GM23338 (cell line): ENCODE measurements around the gene SLC29A2. TPM values are rescaled to one million over a fixed set of nuclear protein-coding genes. Genes with fewer than 3 reads are reported as not detected.
A peak's percentile ranks its signal among the peaks of the same experiment; 100 is the strongest.

Experiments used
- ATAC-seq: fragments of 200-7000 bp; cut with Tn5 transposase; 3 replicates; pipeline ENCODE4 v1.9.1; 2020
- DNase-seq: peaks from one replicate; pipeline ENCODE4 v3.0.0-alpha.2; 2015; ENCODE audit warnings: low spot score
- H2AFZ ChIP-seq: fragments of 200-600 bp; sonication (generic); 2 replicates; pipeline ENCODE4 v1.8.0; 2016; ENCODE audit warnings: antibody characterized with exemption, mild to moderate bottlenecking, moderate library complexity
- H3F3A ChIP-seq: fragments of 200-600 bp; sonication (generic); replicated peaks from 2 replicates; pipeline ENCODE4 v1.8.0; 2017; ENCODE audit warnings: antibody characterized with exemption, mixed run types, low read depth
- H3K27ac ChIP-seq: fragments of 200-600 bp; sonication (generic); 2 replicates; pipeline ENCODE4 v1.6.1; 2016; ENCODE audit warnings: low read depth
- H3K27me3 ChIP-seq: fragments of 200-600 bp; sonication (generic); 2 replicates; pipeline ENCODE4 v1.8.0; 2016; ENCODE audit warnings: mild to moderate bottlenecking, mixed run types, moderate library complexity; ENCODE audit not compliant: insufficient read depth
- H3K36me3 ChIP-seq: fragments of 200-600 bp; sonication (generic); 2 replicates; pipeline ENCODE4 v1.8.0; 2016; ENCODE audit warnings: mild to moderate bottlenecking; ENCODE audit not compliant: insufficient read depth
- H3K4me1 ChIP-seq: fragments of 200-600 bp; sonication (generic); 2 replicates; pipeline ENCODE4 v1.8.0; 2016; ENCODE audit warnings: mild to moderate bottlenecking, moderate library complexity; ENCODE audit not compliant: insufficient read depth
- H3K4me2 ChIP-seq: fragments of 200-600 bp; sonication (generic); 2 replicates; pipeline ENCODE4 v1.7.1; 2017; ENCODE audit warnings: mixed run types
- H3K4me3 ChIP-seq: fragments of 200-600 bp; sonication (generic); 2 replicates; pipeline ENCODE4 v1.6.1; 2016; ENCODE audit warnings: mixed run types
- H3K79me2 ChIP-seq: fragments of 200-600 bp; sonication (generic); replicated peaks from 2 replicates; pipeline ENCODE4 v1.8.0; 2017; ENCODE audit warnings: mild to moderate bottlenecking; ENCODE audit not compliant: insufficient read depth
- H3K9me2 ChIP-seq: fragments of 200-600 bp; sonication (generic); 2 replicates; pipeline ENCODE4 v1.8.0; 2017; ENCODE audit not compliant: insufficient read depth
- H4K20me1 ChIP-seq: fragments of 200-600 bp; sonication (generic); replicated peaks from 2 replicates; pipeline ENCODE4 v1.8.0; 2017; ENCODE audit warnings: mild to moderate bottlenecking; ENCODE audit not compliant: insufficient read depth
- H3K27ac Mint-ChIP-seq: 2 replicates; pipeline ENCODE4 v1.8.0; 2020; ENCODE audit warnings: inconsistent platforms, mild to moderate bottlenecking, moderate library complexity, mixed read lengths
- H3K27me3 Mint-ChIP-seq: 3 replicates; pipeline ENCODE4 v1.8.0; 2022; ENCODE audit warnings: low read depth, mild to moderate bottlenecking, moderate library complexity, mixed read lengths, inconsistent platforms; ENCODE audit not compliant: insufficient read depth, poor library complexity
- H3K36me3 Mint-ChIP-seq: 3 replicates; pipeline ENCODE4 v1.8.0; 2021; ENCODE audit warnings: low read depth, mild to moderate bottlenecking, inconsistent platforms, moderate library complexity, mixed read lengths
- H3K4me1 Mint-ChIP-seq: 3 replicates; pipeline ENCODE4 v1.8.0; 2020; ENCODE audit warnings: mild to moderate bottlenecking, inconsistent platforms, mixed read lengths
- H3K4me3 Mint-ChIP-seq: 3 replicates; pipeline ENCODE4 v1.8.0; 2021; ENCODE audit warnings: moderate library complexity, mild to moderate bottlenecking, inconsistent platforms, mixed read lengths
- H3K9me3 Mint-ChIP-seq: 3 replicates; pipeline ENCODE4 v1.8.0; 2020; ENCODE audit warnings: moderate library complexity, mild to moderate bottlenecking, inconsistent platforms, mixed read lengths
- ETS1 ChIP-seq: IDR thresholded peaks from 2 replicates; pipeline ENCODE4 v1.6.1; 2016; ENCODE audit warnings: antibody characterized with exemption
- EZH2 ChIP-seq: fragments of 200-600 bp; sonication (generic); IDR thresholded peaks from one replicate; pipeline ENCODE4 v1.8.0; 2017; ENCODE audit warnings: antibody characterized with exemption, mild to moderate bottlenecking, low read depth; ENCODE audit not compliant: unreplicated experiment
- JUNB ChIP-seq: IDR thresholded peaks from one replicate; pipeline ENCODE4 v1.6.1; 2016; ENCODE audit warnings: antibody characterized with exemption; ENCODE audit not compliant: unreplicated experiment
- NANOG ChIP-seq: IDR thresholded peaks from 2 replicates; pipeline ENCODE4 v1.6.1; 2016; ENCODE audit warnings: antibody characterized with exemption, borderline replicate concordance
- REST ChIP-seq: IDR thresholded peaks from one replicate; pipeline ENCODE4 v1.6.1; 2018; ENCODE audit warnings: antibody characterized with exemption; ENCODE audit not compliant: unreplicated experiment
- ZNF114 ChIP-seq: fragments of 250-450 bp; sonication (Bioruptor Pico); IDR thresholded peaks from 2 replicates; pipeline ENCODE4 v1.5.0; 2020; ENCODE audit warnings: mild to moderate bottlenecking, moderate library complexity
- ZNF331 ChIP-seq: fragments of 250-450 bp; sonication (Bioruptor Pico); IDR thresholded peaks from 2 replicates; pipeline ENCODE4 v1.5.0; 2020; ENCODE audit warnings: low read depth, mild to moderate bottlenecking, moderate library complexity
- ZNF462 ChIP-seq: fragments of 250-450 bp; sonication (Bioruptor Pico); IDR thresholded peaks from 2 replicates; pipeline ENCODE4 v1.5.0; 2020; ENCODE audit warnings: mild to moderate bottlenecking, moderate library complexity
- polyA plus RNA-seq: library from polyadenylated mRNA; unstranded; fragments of >200 nt; fragmentation: Nextera tagmentation; extraction: Ambion mirVana; gene quantifications from 2 replicates; pipeline ENCODE4 v1.2.1, GENCODE V29; 2016
- total RNA-seq: library from RNA; depleted of rRNA; stranded (reverse); fragments of >200 nt; shearing (Covaris generic); gene quantifications from 2 replicates; pipeline ENCODE4 v1.2.3, GENCODE V29; 2014

Gene SLC29A2
- total and polyA plus RNA-seq, 2 experiments from 2014 or later: 26.0 to 31.1 TPM

GRCh38 chr11:66369073-66369894, 2.3 kb downstream of the SLC29A2 start (continued):
- no peak for TF ChIP-seq ZNF462
- TF ChIP-seq ZNF331 (CRISPR knock-in tag): no peak
- TF ChIP-seq EZH2: no peak
- TF ChIP-seq ZNF114: no peak

- peaks cover 17% of the 10 kb centered on the region; the same call in 1 of the 2 replicates for H4K20me1 ChIP-seq
- peaks cover 29% of the 10 kb centered on the region for H3K4me1 Mint-ChIP-seq
- H3K4me2 ChIP-seq: no peak overlapping the region
- no peaks in the 10 kb centered on the region for H3K9me3 Mint-ChIP-seq
- no peaks in the 10 kb centered on the region for H3K27me3 ChIP-seq
- H3K4me3 Mint-ChIP-seq: no peak overlapping the region; the same call in 2 of the 3 replicates
- no peak overlapping the region for H3K4me3 ChIP-seq
- peak overlapping the region; percentile 52; the same call in 1 of the 2 replicates for H3K27ac Mint-ChIP-seq
- peaks cover 21% of the 10 kb centered on the region for H3K4me1 ChIP-seq
- ATAC-seq (no peak), DNase-seq (no peak)
- peaks cover 72% of the 10 kb centered on the region for H3K36me3 Mint-ChIP-seq
- peaks cover 23% of the 10 kb centered on the region; the same call in 1 of the 2 replicates for H3K36me3 ChIP-seq
- H3K27me3 Mint-ChIP-seq: peaks cover 30% of the 10 kb centered on the region
- no peak overlapping the region for H2AFZ ChIP-seq
- H3K79me2 ChIP-seq: peaks cover 23% of the 10 kb centered on the region
- no peaks in the 10 kb centered on the region for H3K9me2 ChIP-seq
- H3K27ac ChIP-seq: no peak overlapping the region
- H3F3A ChIP-seq: peaks cover 45% of the 10 kb centered on the region
- TF ChIP-seq ETS1 (no peak), NANOG (no peak), ZNF331 (CRISPR knock-in tag) (no peak), JUNB (no peak), REST (no peak), EZH2 (no peak)
These were observed 3.1 kb downstream of the SLC29A2 start for GRCh38 chr11:66368484-66368883.
